ENCODE data around the gene MAP1B. TPM values are rescaled to one million over a fixed set of nuclear protein-coding genes. Genes with fewer than 3 reads are reported as not detected.

The MAP1B gene
- polyA plus RNA-seq, 1 donor from 2014 or later, result 234 TPM

- peaks cover 90% of the 10 kb centered on the region for H4K20me1 ChIP-seq (ENCODE audit: insufficient read depth)
- H3K9me2 ChIP-seq (ENCODE audit: insufficient read depth, low read length), result no peaks in the 10 kb centered on the region
- no peak overlapping the region for H3K9ac ChIP-seq (ENCODE audit: low read length)
- no peaks in the 10 kb centered on the region for H3K27me3 ChIP-seq (ENCODE audit: insufficient read depth, low read depth, low read length)
- TF ChIP-seq SMC3 (conservative IDR thresholded peaks at IDR 0.05; ENCODE audit: poor library complexity) (no peak), RAD21 (conservative IDR thresholded peaks at IDR 0.05) (no peak), TAF1 (IDR thresholded peaks at IDR 0.05; ENCODE audit: low read depth) (no peak)
- no peak overlapping the region for H3K4me2 ChIP-seq (ENCODE audit: low read length)
- H3K4me3 ChIP-seq (ENCODE audit: low read length), result no peak overlapping the region
- no peaks in the 10 kb centered on the region for H3K36me3 ChIP-seq (ENCODE audit: insufficient read depth, low read length)
- H2AFZ ChIP-seq (ENCODE audit: low read depth, low read length), result no peak overlapping the region
- H3F3A ChIP-seq (ENCODE audit: insufficient read depth, low read length, poor library complexity, severe bottlenecking), result peaks cover 11% of the 10 kb centered on the region
- H3K27ac ChIP-seq (ENCODE audit: low read length), result no peak overlapping the region
- peaks cover 96% of the 10 kb centered on the region for H3K79me2 ChIP-seq (replicated peaks; ENCODE audit: insufficient read depth, low read length)
- H3K9me3 ChIP-seq (ENCODE audit: low read length), result no peaks in the 10 kb centered on the region
Observed at GRCh38 chr5:72159501-72159911, 52.2 kb downstream of the MAP1B start.

GRCh38 chr5:72160329-72160728 is 53.1 kb downstream of the MAP1B start:
- no peaks in the 10 kb centered on the region for H3K9me3 ChIP-seq (ENCODE audit: low read length)
- TF ChIP-seq CTCF (IDR thresholded peaks at IDR 0.05; ENCODE audit: poor library complexity, severe bottlenecking) (no peak), TAF1 (IDR thresholded peaks at IDR 0.05; ENCODE audit: low read depth) (no peak), POLR2AphosphoS5 (IDR thresholded peaks at IDR 0.05) (no peak), EZH2 (IDR thresholded peaks at IDR 0.05; ENCODE audit: borderline replicate concordance, insufficient read depth, low read length, poor library complexity, severe bottlenecking) (no peak), MXI1 (conservative IDR thresholded peaks at IDR 0.05; ENCODE audit: poor library complexity, severe bottlenecking) (no peak), REST (IDR thresholded peaks at IDR 0.05; ENCODE audit: borderline replicate concordance) (no peak), RAD21 (conservative IDR thresholded peaks at IDR 0.05) (no peak), SMC3 (conservative IDR thresholded peaks at IDR 0.05; ENCODE audit: poor library complexity) (no peak), EP300 (conservative IDR thresholded peaks at IDR 0.05; ENCODE audit: poor library complexity, severe bottlenecking) (no peak)
- no peak overlapping the region for H2AFZ ChIP-seq (ENCODE audit: low read depth, low read length)
- H3K9me2 ChIP-seq (ENCODE audit: insufficient read depth, low read length), result no peaks in the 10 kb centered on the region
- no peak overlapping the region for H3K4me2 ChIP-seq (ENCODE audit: low read length)
- H3K9ac ChIP-seq (ENCODE audit: low read length), result no peak overlapping the region
- no peak overlapping the region for H3K27ac ChIP-seq (ENCODE audit: low read length)
- no peak overlapping the region for H3K4me3 ChIP-seq (ENCODE audit: low read length)
- no peaks in the 10 kb centered on the region for H3K27me3 ChIP-seq (ENCODE audit: insufficient read depth, low read depth, low read length)
- peaks cover 11% of the 10 kb centered on the region for H3F3A ChIP-seq (ENCODE audit: insufficient read depth, low read length, poor library complexity, severe bottlenecking)
- H4K20me1 ChIP-seq (ENCODE audit: insufficient read depth), result peaks cover 90% of the 10 kb centered on the region
- H3K36me3 ChIP-seq (ENCODE audit: insufficient read depth, low read length), result no peaks in the 10 kb centered on the region
- H3K79me2 ChIP-seq (replicated peaks; ENCODE audit: insufficient read depth, low read length), result peaks cover 96% of the 10 kb centered on the region

- no peaks in the 10 kb centered on the region for H3K27me3 ChIP-seq (ENCODE audit: insufficient read depth, low read depth, low read length)
- no peak overlapping the region for H3K9ac ChIP-seq (ENCODE audit: low read length)
- peaks cover 11% of the 10 kb centered on the region for H3F3A ChIP-seq (ENCODE audit: insufficient read depth, low read length, poor library complexity, severe bottlenecking)
- TF ChIP-seq REST (IDR thresholded peaks at IDR 0.05; ENCODE audit: borderline replicate concordance) (no peak), RAD21 (conservative IDR thresholded peaks at IDR 0.05) (no peak), TAF1 (IDR thresholded peaks at IDR 0.05; ENCODE audit: low read depth) (no peak), POLR2AphosphoS5 (IDR thresholded peaks at IDR 0.05) (no peak), SMC3 (conservative IDR thresholded peaks at IDR 0.05; ENCODE audit: poor library complexity) (no peak), EZH2 (IDR thresholded peaks at IDR 0.05; ENCODE audit: borderline replicate concordance, insufficient read depth, low read length, poor library complexity, severe bottlenecking) (no peak), MXI1 (conservative IDR thresholded peaks at IDR 0.05; ENCODE audit: poor library complexity, severe bottlenecking) (no peak), EP300 (conservative IDR thresholded peaks at IDR 0.05; ENCODE audit: poor library complexity, severe bottlenecking) (no peak), CTCF (IDR thresholded peaks at IDR 0.05; ENCODE audit: poor library complexity, severe bottlenecking) (no peak)
- no peaks in the 10 kb centered on the region for H3K36me3 ChIP-seq (ENCODE audit: insufficient read depth, low read length)
- H3K27ac ChIP-seq (ENCODE audit: low read length), result no peak overlapping the region
- H2AFZ ChIP-seq (ENCODE audit: low read depth, low read length), result no peak overlapping the region
- no peaks in the 10 kb centered on the region for H3K9me2 ChIP-seq (ENCODE audit: insufficient read depth, low read length)
- no peaks in the 10 kb centered on the region for H3K9me3 ChIP-seq (ENCODE audit: low read length)
- H3K4me3 ChIP-seq (ENCODE audit: low read length), result no peak overlapping the region
- H3K79me2 ChIP-seq (replicated peaks; ENCODE audit: insufficient read depth, low read length), result peaks cover 97% of the 10 kb centered on the region
- H4K20me1 ChIP-seq (ENCODE audit: insufficient read depth), result peaks cover 92% of the 10 kb centered on the region
- H3K4me2 ChIP-seq (ENCODE audit: low read length), result no peak overlapping the region
Observed at GRCh38 chr5:72160959-72161358, 53.7 kb downstream of the MAP1B start.
